Breast epithelium (tissue), 3 donors: ENCODE results near the gene RPS28.
"Not testable (repeated sequence)": the region's sequence is repeated elsewhere in the genome, so short reads cannot be mapped to it uniquely, and the experiment has no call there.

Experiments used
- CTCF ChIP-seq, 3 donors: fragments of 450-650 bp; IDR thresholded peaks; one replicate each; pipeline ENCODE4 v1.5.1; 2016 to 2017; ENCODE audit warnings: antibody characterized with exemption in 3 of 3, mild to moderate bottlenecking in 3 of 3, moderate library complexity in 3 of 3
- POLR2A ChIP-seq: fragments of 450-650 bp; IDR thresholded peaks from one replicate; pipeline ENCODE4 v1.6.1; 2016; ENCODE audit warnings: antibody characterized with exemption, mild to moderate bottlenecking, moderate library complexity
- POLR2AphosphoS5 ChIP-seq, 3 donors: sonication (generic); formaldehyde crosslinking; IDR thresholded peaks; one replicate each; pipeline ENCODE4 v1.6.1; 2017; ENCODE audit warnings: antibody characterized with exemption in 3 of 3

- TF ChIP-seq CTCF (IDR thresholded peaks at IDR 0.05); POLR2A; POLR2AphosphoS5 (IDR thresholded peaks at IDR 0.05): not testable (repeated sequence)
Measured at GRCh38 chr19:8291337-8291736, 30.0 kb upstream of the RPS28 start.
